ENCODE results near the gene TEX11.
"Not testable (repeated sequence)": the region's sequence is repeated elsewhere in the genome, so short reads cannot be mapped to it uniquely, and the experiment has no call there.

GRCh38 chrX:70727961-70728360 is 180.6 kb downstream of the TEX11 start:
- TF ChIP-seq CTCF (conservative IDR thresholded peaks at IDR 0.05; ENCODE audit: low read depth, low read length); EZH2 (IDR thresholded peaks at IDR 0.05; ENCODE audit: borderline replicate concordance, low read depth, low read length, poor library complexity, severe bottlenecking): not testable (repeated sequence)
